SK-N-MC (cell line): ENCODE measurements around the gene NKX2-4.
"Not testable (repeated sequence)": the region's sequence is repeated elsewhere in the genome, so short reads cannot be mapped to it uniquely, and the experiment has no call there.

Source experiments
- DNase-seq: peaks from one replicate; pipeline ENCODE4 v3.0.0-alpha.2; 2011; ENCODE audit warnings: low read depth, low spot score
- H3K27ac ChIP-seq: fragments of 200-600 bp; sonication (generic); 2 replicates; pipeline ENCODE4 v1.5.1; 2016; ENCODE audit warnings: mixed run types
- H3K36me3 ChIP-seq: fragments of 200-600 bp; sonication (generic); 2 replicates; pipeline ENCODE4 v1.6.1; 2017; ENCODE audit warnings: antibody characterized with exemption, low read length, mixed read lengths; ENCODE audit not compliant: insufficient read depth
- H3K4me3 ChIP-seq: fragments of 200-600 bp; sonication (generic); 2 replicates; pipeline ENCODE4 v1.5.1; 2016
- H3K9ac ChIP-seq: fragments of 200-600 bp; sonication (generic); 2 replicates; pipeline ENCODE4 v1.8.0; 2017; ENCODE audit warnings: mixed run types, mixed read lengths; ENCODE audit not compliant: insufficient read length
- H3K9me3 ChIP-seq: fragments of 200-600 bp; sonication (generic); 2 replicates; pipeline ENCODE4 v1.6.1; 2017; ENCODE audit warnings: low read depth, mild to moderate bottlenecking, antibody characterized with exemption, low read length, moderate library complexity, mixed read lengths
- EZH2 ChIP-seq: fragments of 200-600 bp; sonication (generic); IDR thresholded peaks from one replicate; pipeline ENCODE4 v1.6.1; 2017; ENCODE audit warnings: antibody characterized with exemption
- FOXP2 ChIP-seq: optimal IDR thresholded peaks from 2 replicates; pipeline ENCODE3; 2011; ENCODE audit warnings: mild to moderate bottlenecking, moderate library complexity; ENCODE audit not compliant: insufficient read depth; ENCODE audit errors: extremely low read length, control extremely low read depth
- POLR2AphosphoS5 ChIP-seq: IDR thresholded peaks from 2 replicates; pipeline ENCODE4 v1.6.1; 2012; ENCODE audit warnings: mild to moderate bottlenecking, low read depth, low read length, borderline replicate concordance

The NKX2-4 gene

GRCh38 chr20:21372016-21372415 is 25.3 kb downstream of the NKX2-4 start:
- peak overlapping the region; percentile 53 for H3K4me3 ChIP-seq
- H3K9me3 ChIP-seq, result no peaks in the 10 kb centered on the region
- H3K27ac ChIP-seq, result peak overlapping the region; percentile 93
- peaks cover 71% of the 10 kb centered on the region for H3K36me3 ChIP-seq
- H3K9ac ChIP-seq, result peak overlapping the region; percentile 11
- DNase-seq, result no peak
- TF ChIP-seq POLR2AphosphoS5 (no peak), FOXP2 (no peak), EZH2 (no peak)

DNA sequence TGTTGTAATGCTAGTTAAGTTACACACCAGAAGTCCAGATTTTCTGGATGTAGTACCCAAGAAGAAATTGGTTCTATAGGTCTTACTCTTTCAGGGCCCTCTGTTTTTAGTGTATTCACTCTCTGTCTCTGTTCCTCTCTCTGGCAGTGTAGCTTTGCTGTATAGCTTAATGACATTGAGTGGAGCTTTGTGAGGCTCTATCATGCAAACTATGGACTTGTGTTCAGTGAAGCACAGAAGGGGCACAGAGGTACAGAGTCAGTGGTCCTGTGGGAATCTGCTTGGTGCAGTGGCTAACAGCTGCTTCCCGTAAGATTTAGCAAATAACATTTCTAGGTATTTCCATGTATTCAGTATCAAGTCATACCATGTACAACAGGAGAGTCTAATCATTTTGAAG is 26.1 kb downstream of the NKX2-4 start:
- H3K9me3 ChIP-seq, result no peaks in the 10 kb centered on the region
- H3K27ac ChIP-seq, result peak overlapping the region; percentile 93
- H3K36me3 ChIP-seq, result peaks cover 73% of the 10 kb centered on the region
- H3K9ac ChIP-seq, result no peak overlapping the region
- TF ChIP-seq EZH2 (no peak), FOXP2 (no peak), POLR2AphosphoS5 (no peak)
- peak overlapping the region; percentile 53 for H3K4me3 ChIP-seq
- no peak for DNase-seq

DNA sequence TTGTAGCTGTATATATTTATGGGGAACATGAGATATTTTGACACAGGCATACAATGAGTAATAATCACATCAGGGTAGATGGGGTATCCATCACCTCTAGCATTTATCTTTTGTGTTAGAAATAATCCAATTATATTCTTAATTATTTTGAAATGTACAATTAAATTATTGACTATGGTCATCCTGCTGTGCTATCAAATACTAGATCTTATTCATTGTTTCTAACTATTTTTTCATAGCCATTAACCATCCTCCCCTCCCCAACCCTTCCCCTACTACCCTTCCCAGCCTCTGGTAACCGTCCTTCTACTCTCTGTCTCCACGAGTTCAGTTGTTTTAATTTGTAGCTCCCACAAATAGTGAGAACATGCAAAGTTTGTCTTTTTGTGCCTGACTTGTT is 28.5 kb downstream of the NKX2-4 start:
- Histone ChIP-seq H3K9me3 (no peaks in the 10 kb centered on the region), H3K4me3 (no peak overlapping the region), H3K9ac (no peak overlapping the region), H3K36me3 (peaks cover 73% of the 10 kb centered on the region), H3K27ac (no peak overlapping the region)
- TF ChIP-seq POLR2AphosphoS5 (no peak), FOXP2 (no peak), EZH2 (no peak)
- DNase-seq, result no peak

- H3K4me3 ChIP-seq, H3K9me3 ChIP-seq, H3K9ac ChIP-seq, DNase-seq: not testable (repeated sequence)
- peak overlapping the region; percentile 38; the same call in 1 of the 2 replicates for H3K27ac ChIP-seq
- H3K36me3 ChIP-seq, result peaks cover 87% of the 10 kb centered on the region
These were observed 31.1 kb downstream of the NKX2-4 start for GRCh38 chr20:21366273-21366672.

- TF ChIP-seq FOXP2 (no peak), POLR2AphosphoS5 (no peak), EZH2 (no peak)
- H3K9ac ChIP-seq, result no peak overlapping the region
- no peak overlapping the region for H3K4me3 ChIP-seq
- no peak overlapping the region for H3K27ac ChIP-seq
- peaks cover 87% of the 10 kb centered on the region for H3K36me3 ChIP-seq
- no peak for DNase-seq
- no peaks in the 10 kb centered on the region for H3K9me3 ChIP-seq
These were observed 31.6 kb downstream of the NKX2-4 start for GRCh38 chr20:21365771-21366170.

- H3K27ac ChIP-seq, result no peak overlapping the region
- H3K4me3 ChIP-seq, result no peak overlapping the region
- TF ChIP-seq FOXP2 (no peak), EZH2 (no peak), POLR2AphosphoS5 (no peak)
- peaks cover 89% of the 10 kb centered on the region for H3K36me3 ChIP-seq
- H3K9me3 ChIP-seq, result no peaks in the 10 kb centered on the region
- no peak for DNase-seq
- H3K9ac ChIP-seq, result no peak overlapping the region
These were observed 32.9 kb downstream of the NKX2-4 start for GRCh38 chr20:21364413-21364812.

DNA sequence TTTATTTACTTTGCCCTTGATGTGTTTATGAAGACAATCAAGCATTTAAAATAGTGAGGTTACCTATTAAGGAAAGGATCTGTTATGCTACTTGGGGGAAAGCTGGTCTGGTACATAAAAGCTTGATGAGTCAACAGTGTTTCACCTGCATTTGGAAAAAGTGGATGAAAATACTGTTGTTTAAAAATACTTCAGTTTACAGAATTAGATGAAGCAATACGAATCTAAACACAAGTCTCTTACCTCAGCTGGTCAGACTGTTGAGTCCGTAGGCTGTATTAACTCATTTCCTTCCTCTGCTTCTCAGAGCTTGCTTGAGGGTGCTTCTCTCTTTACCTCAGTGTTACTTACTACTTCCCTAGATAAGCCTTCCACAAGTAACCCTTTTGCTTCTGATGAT is 36.1 kb downstream of the NKX2-4 start:
- TF ChIP-seq FOXP2, result no peak
- TF ChIP-seq POLR2AphosphoS5, result no peak
- no peak for TF ChIP-seq EZH2
- H3K36me3 ChIP-seq, result peaks cover 87% of the 10 kb centered on the region
- no peak overlapping the region for H3K9ac ChIP-seq
- H3K4me3 ChIP-seq, result no peak overlapping the region
- H3K27ac ChIP-seq, result peak overlapping the region; percentile 18; the same call in 1 of the 2 replicates
- DNase-seq, result no peak
- no peaks in the 10 kb centered on the region for H3K9me3 ChIP-seq

DNA sequence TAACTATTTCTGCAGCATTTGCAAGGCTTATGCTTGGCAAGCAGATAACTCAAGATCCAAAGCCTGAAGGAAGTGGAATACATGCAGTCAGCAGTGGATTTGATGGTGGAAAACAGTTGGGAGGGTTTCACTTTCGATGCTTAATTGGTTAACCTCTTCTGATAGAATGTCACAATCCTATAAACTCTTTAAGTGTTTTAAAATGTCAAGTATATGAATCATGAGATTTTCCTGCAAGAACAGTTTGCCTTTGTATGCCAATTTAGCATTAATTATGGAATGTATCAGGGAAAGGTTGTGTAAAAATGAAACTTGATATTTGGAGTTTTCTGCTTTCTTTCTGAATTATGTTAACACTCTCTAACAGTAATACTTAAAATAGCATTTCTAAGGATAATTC is 36.6 kb downstream of the NKX2-4 start:
- Histone ChIP-seq H3K9me3 (no peaks in the 10 kb centered on the region), H3K27ac (peak overlapping the region; percentile 18; the same call in 1 of the 2 replicates), H3K9ac (no peak overlapping the region), H3K36me3 (peaks cover 91% of the 10 kb centered on the region), H3K4me3 (peak overlapping the region; percentile 6; the same call in 1 of the 2 replicates)
- DNase-seq, result no peak
- TF ChIP-seq POLR2AphosphoS5, result no peak

GRCh38 chr20:21358737-21359136 is 38.6 kb downstream of the NKX2-4 start:
- H3K36me3 ChIP-seq, result peaks cover 91% of the 10 kb centered on the region
- TF ChIP-seq FOXP2 (no peak), POLR2AphosphoS5 (no peak), EZH2 (no peak)
- no peak overlapping the region for H3K9ac ChIP-seq
- no peak for DNase-seq
- no peak overlapping the region for H3K27ac ChIP-seq
- no peak overlapping the region for H3K4me3 ChIP-seq
- no peaks in the 10 kb centered on the region for H3K9me3 ChIP-seq
